Ovary (tissue), 9 donors: ENCODE results near the gene TEX13B. TPM values are rescaled to one million over a fixed set of nuclear protein-coding genes. Genes with fewer than 3 reads are reported as not detected.

ENCODE experiments used
- DNase-seq, 5 donors: peaks; one replicate each; pipeline ENCODE4 v3.0.0-alpha.2; 2019 to 2020
- H3K27ac ChIP-seq, 2 donors: fragments of 200-600 bp; one replicate each; pipeline versions ENCODE4 v1.5.1 to v1.8.0; 2019 to 2022
- H3K27me3 ChIP-seq: fragments of 200-600 bp; one replicate; pipeline ENCODE4 v1.8.0; 2022
- H3K36me3 ChIP-seq: fragments of 200-600 bp; sonication (generic); one replicate; pipeline ENCODE4 v1.5.1; 2019
- H3K4me1 ChIP-seq: one replicate; pipeline ENCODE4 v1.8.1; 2013; ENCODE audit warnings: mild to moderate bottlenecking, moderate library complexity; ENCODE audit not compliant: insufficient read depth
- H3K4me3 ChIP-seq: fragments of 200-600 bp; sonication (generic); one replicate; pipeline ENCODE4 v1.5.1; 2017
- H3K9me3 ChIP-seq, 2 donors: fragments of 200-600 bp in 1 of 2; sonication (generic) in 1 of 2; one replicate each; pipeline versions ENCODE4 v1.5.1 to v1.8.1; 2013 to 2019; ENCODE audit warnings: mild to moderate bottlenecking in 1 of 2, moderate library complexity in 1 of 2
- EP300 ChIP-seq: sonication (generic); formaldehyde crosslinking; IDR thresholded peaks from one replicate; pipeline ENCODE4 v1.6.1; 2017; ENCODE audit warnings: antibody characterized with exemption
- POLR2A ChIP-seq: fragments of 450-650 bp; IDR thresholded peaks from one replicate; pipeline ENCODE4 v1.6.1; 2017; ENCODE audit warnings: antibody characterized with exemption, mild to moderate bottlenecking, moderate library complexity
- WGBS, 3 donors: extraction: QIAGEN DNeasy Blood & Tissue Kit in 1 of 3; methylation state at CpG; one replicate each; pipeline versions ENCODE4 v1.1.5 to v1.1.7; 2013 to 2017; 5-methylcytosine and 5-hydroxymethylcytosine counted together
- intact Hi-C, 4 donors: fragments of 100-400 bp; cut with DNase I; formaldehyde crosslinking; loops; one replicate each; pipeline versions ENCODE4 v1.11.0 to v1.15.1; 2022 to 2023
- polyA plus RNA-seq, 2 donors: library from polyadenylated mRNA; stranded (reverse); fragments of 200-250 nt in 1 of 2; fragments of 350-450 nt in 1 of 2; fragmentation: Illumina TruSeq in 1 of 2; extraction: RNeasy Lipid Tissue Mini Kit (QIAGEN cat#74804) in 1 of 2; gene quantifications; one replicate each; pipeline ENCODE4 v1.2.3, GENCODE V29; 2013 to 2014
- total RNA-seq, 7 donors: library from RNA; depleted of rRNA in 2 of 7; stranded (reverse); fragments of >200 nt in 2 of 7; fragmentation: NEBNext Ultra II Directional in 3 of 7; extraction: Animal tissue kit (Norgen Biotek cat#: 25700) in 3 of 7; gene quantifications; one replicate each; pipeline versions ENCODE4 v1.1.0 to v1.2.4, GENCODE V29; 2016 to 2023
- TF ChIP-seq, protein P1 (sequence below), 3 donors: fragments of 450-650 bp in 2 of 3; fragments of 200-600 bp in 1 of 3; IDR thresholded peaks; one replicate each; pipeline versions ENCODE4 v1.5.1 to v1.8.0; 2016 to 2022; ENCODE audit warnings: antibody characterized with exemption in 3 of 3, mild to moderate bottlenecking in 1 of 3
- donor health status: DM: no; HTN: no; CAD: no; lungs with moderate emphysema.
- donor health status: DM: no; HTN: no; CAD: no.
- donor health status: Bipolar disorder and iron deficiency.
- donor health status: DM: yes; HTN: yes; CAD: no.
- donor health status: DM: no; HTN: no; CAD: no.
- donor health status: DM: yes; HTN: yes; CAD: no.

Gene TEX13B
- total and polyA plus RNA-seq, 9 donors, result not detected

DNA sequence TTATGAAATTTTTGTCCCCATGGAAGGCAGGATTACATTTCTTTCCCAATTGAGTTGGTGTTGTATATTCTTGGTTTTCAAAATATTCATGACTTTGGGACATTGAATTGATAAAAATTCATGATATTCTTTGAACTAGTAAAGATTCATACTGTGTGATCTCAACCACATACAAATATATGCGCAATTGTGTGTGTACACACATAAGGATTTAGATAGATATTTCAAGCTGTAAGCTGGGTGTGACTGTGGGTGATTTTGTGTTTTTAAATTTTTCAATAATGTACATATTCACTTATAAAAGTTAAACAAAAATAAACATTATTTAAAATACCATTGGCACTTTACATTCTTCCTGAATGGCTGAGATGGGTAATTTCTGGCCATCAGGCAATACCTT lies 43.2 kb upstream of the TEX13B start:
- DNase-seq, result no peak
- no peak overlapping the region for H3K4me3 ChIP-seq
- no peaks in the 10 kb centered on the region for H3K4me1 ChIP-seq
- H3K27ac ChIP-seq, result no peak overlapping the region
- no peaks in the 10 kb centered on the region for H3K9me3 ChIP-seq
- TF ChIP-seq EP300 (no peak), POLR2A (no peak)
- TF ChIP-seq, protein P1, sequence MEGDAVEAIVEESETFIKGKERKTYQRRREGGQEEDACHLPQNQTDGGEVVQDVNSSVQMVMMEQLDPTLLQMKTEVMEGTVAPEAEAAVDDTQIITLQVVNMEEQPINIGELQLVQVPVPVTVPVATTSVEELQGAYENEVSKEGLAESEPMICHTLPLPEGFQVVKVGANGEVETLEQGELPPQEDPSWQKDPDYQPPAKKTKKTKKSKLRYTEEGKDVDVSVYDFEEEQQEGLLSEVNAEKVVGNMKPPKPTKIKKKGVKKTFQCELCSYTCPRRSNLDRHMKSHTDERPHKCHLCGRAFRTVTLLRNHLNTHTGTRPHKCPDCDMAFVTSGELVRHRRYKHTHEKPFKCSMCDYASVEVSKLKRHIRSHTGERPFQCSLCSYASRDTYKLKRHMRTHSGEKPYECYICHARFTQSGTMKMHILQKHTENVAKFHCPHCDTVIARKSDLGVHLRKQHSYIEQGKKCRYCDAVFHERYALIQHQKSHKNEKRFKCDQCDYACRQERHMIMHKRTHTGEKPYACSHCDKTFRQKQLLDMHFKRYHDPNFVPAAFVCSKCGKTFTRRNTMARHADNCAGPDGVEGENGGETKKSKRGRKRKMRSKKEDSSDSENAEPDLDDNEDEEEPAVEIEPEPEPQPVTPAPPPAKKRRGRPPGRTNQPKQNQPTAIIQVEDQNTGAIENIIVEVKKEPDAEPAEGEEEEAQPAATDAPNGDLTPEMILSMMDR (IDR thresholded peaks at IDR 0.05), result no peak
- H3K27me3 ChIP-seq, result no peaks in the 10 kb centered on the region
- intact Hi-C loops, result loop anchor here in 1 of 4 donors (1.0 kb wide), 1 partner anchor 34 kb away; no protein-coding TSS in a partner anchor
- H3K36me3 ChIP-seq, result no peaks in the 10 kb centered on the region
- WGBS, 3 donors, result 79 to 94% (median 89%) methylated on average over 1 of the region's 1 CpG

DNA sequence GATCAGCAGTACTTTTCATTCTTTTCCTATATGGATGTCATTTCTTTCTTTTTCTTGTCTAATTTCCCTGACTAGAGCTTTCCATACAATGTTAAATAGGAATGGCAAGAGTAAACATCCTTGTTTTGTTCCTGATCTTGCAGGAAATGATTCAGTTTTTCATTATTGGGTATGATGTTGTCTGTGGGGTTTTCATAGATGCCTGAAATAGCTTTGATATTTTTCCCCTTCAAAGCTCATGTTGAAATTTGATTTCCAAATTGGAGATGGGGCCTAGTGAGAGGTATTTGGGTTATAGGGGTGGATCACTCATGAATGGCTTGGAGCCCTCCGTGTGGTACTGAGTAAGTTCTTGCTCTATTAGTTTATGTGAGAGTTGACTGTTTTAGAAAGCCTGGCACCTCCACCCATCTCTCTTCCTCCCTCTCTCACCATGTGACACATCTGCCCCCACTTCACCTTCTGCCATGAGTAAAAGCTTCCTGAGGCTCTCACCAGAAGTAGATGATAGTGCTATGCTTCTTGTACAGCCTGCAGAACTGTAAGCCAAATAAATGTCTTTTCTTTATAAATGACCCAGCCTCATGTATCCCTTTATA lies 40.4 kb upstream of the TEX13B start:
- 38 to 53% (median 40%) methylated on average over 1 of the region's 1 CpG for WGBS, 3 donors
- TF ChIP-seq, protein P1 (IDR thresholded peaks at IDR 0.05), result no peak
- TF ChIP-seq EP300 (no peak), POLR2A (no peak)
- Histone ChIP-seq H3K27ac (no peak overlapping the region), H3K36me3 (no peaks in the 10 kb centered on the region), H3K9me3 (no peaks in the 10 kb centered on the region), H3K4me3 (no peak overlapping the region), H3K4me1 (no peaks in the 10 kb centered on the region), H3K27me3 (no peaks in the 10 kb centered on the region)
- DNase-seq, result no peak
- intact Hi-C loops, result no loop called here

- DNase-seq, result no peak
- Histone ChIP-seq H3K27me3 (no peaks in the 10 kb centered on the region), H3K36me3 (no peaks in the 10 kb centered on the region), H3K4me3 (no peak overlapping the region), H3K27ac (no peak overlapping the region), H3K9me3 (no peaks in the 10 kb centered on the region), H3K4me1 (no peaks in the 10 kb centered on the region)
- intact Hi-C loops, result no loop called here
- 25 to 32% (median 25%) methylated on average over 2 of the region's 2 CpGs for WGBS, 3 donors
- TF ChIP-seq, protein P1 (IDR thresholded peaks at IDR 0.05), result no peak
- TF ChIP-seq POLR2A, result no peak
- no peak for TF ChIP-seq EP300
Observed at GRCh38 chrX:108020631-108021030, 38.5 kb upstream of the TEX13B start.

DNA sequence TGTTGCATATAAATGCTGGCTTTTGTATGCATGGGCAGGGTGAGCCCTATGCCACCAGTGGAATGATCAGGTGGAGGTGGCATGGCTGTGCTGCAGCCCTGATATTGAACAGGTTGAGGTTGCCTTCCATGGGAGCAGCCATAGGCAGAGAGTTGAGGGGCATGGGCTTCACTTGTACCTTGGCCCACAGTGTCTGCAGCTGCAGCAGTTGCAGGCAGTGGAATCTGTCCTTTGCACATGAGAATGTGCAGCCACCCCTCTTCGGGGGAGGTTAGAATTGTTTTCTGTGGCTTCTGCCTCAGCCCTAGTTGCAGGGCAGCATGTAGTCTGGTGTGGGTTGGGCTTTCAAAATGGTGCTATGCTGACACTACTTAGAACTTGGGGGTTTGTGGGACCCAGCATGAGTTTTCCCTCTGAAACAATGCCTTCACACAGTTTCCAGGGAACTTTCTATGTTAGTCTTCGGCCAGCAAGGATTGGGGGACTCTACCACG lies 37.3 kb upstream of the TEX13B start:
- intact Hi-C loops, result no loop called here
- no peaks in the 10 kb centered on the region for H3K27me3 ChIP-seq
- TF ChIP-seq EP300, result no peak
- TF ChIP-seq, protein P1 (IDR thresholded peaks at IDR 0.05), result no peak
- H3K4me3 ChIP-seq, result no peak overlapping the region
- H3K27ac ChIP-seq, result no peak overlapping the region
- no peaks in the 10 kb centered on the region for H3K9me3 ChIP-seq
- no peak for DNase-seq
- no peaks in the 10 kb centered on the region for H3K36me3 ChIP-seq
- H3K4me1 ChIP-seq, result no peaks in the 10 kb centered on the region
- 51 to 63% (median 57%) methylated on average over 3 of the region's 3 CpGs for WGBS, 3 donors
